Cardiac muscle cell (in vitro differentiated cells and primary cell): ENCODE results near the gene PRDX5. TPM values are rescaled to one million over a fixed set of nuclear protein-coding genes. Genes with fewer than 3 reads are reported as not detected.

Source experiments
- DNase-seq, 2 donors: peaks; one replicate each; pipeline versions ENCODE4 v3.0.0 to v3.0.0-alpha.2; 2010 to 2017; ENCODE audit warnings: low read depth in 1 of 2, low spot score in 1 of 2
- H3K27ac ChIP-seq: fragments of 200-600 bp; sonication (generic); 2 replicates; pipeline ENCODE4 v1.5.1; 2016
- H3K27me3 ChIP-seq: fragments of 200-600 bp; sonication (generic); 2 replicates; pipeline ENCODE4 v1.6.0; 2016; ENCODE audit warnings: control low read depth
- H3K36me3 ChIP-seq: fragments of 200-600 bp; sonication (generic); 2 replicates; pipeline ENCODE4 v1.5.1; 2016; ENCODE audit warnings: control low read depth
- H3K4me1 ChIP-seq: fragments of 200-600 bp; sonication (generic); 2 replicates; pipeline ENCODE4 v1.8.1; 2017; ENCODE audit warnings: low read depth, mild to moderate bottlenecking, mixed run types
- H3K4me3 ChIP-seq: fragments of 200-600 bp; sonication (generic); 2 replicates; pipeline ENCODE4 v1.5.1; 2016; ENCODE audit warnings: mild to moderate bottlenecking
- H3K9me3 ChIP-seq: fragments of 200-600 bp; sonication (generic); 2 replicates; pipeline ENCODE4 v1.5.1; 2017; ENCODE audit warnings: low read depth, mild to moderate bottlenecking, control low read depth
- polyA plus RNA-seq: library from polyadenylated mRNA; unstranded; fragments of >200 nt; fragmentation: Nextera tagmentation; extraction: Ambion mirVana; gene quantifications from 2 replicates; pipeline ENCODE4 v1.2.1, GENCODE V29; 2016
- total RNA-seq: library from RNA; depleted of rRNA; stranded (reverse); fragments of >200 nt; gene quantifications from 2 replicates; pipeline ENCODE4 v1.2.3, GENCODE V29; 2016
- TF ChIP-seq, protein P1 (sequence below): IDR thresholded peaks from 2 replicates; pipeline ENCODE4 v1.5.1; 2012; ENCODE audit warnings: low read depth, mild to moderate bottlenecking, low read length

The PRDX5 gene
- total and polyA plus RNA-seq, 2 experiments from 2014 or later = 500 to 784 TPM

DNA sequence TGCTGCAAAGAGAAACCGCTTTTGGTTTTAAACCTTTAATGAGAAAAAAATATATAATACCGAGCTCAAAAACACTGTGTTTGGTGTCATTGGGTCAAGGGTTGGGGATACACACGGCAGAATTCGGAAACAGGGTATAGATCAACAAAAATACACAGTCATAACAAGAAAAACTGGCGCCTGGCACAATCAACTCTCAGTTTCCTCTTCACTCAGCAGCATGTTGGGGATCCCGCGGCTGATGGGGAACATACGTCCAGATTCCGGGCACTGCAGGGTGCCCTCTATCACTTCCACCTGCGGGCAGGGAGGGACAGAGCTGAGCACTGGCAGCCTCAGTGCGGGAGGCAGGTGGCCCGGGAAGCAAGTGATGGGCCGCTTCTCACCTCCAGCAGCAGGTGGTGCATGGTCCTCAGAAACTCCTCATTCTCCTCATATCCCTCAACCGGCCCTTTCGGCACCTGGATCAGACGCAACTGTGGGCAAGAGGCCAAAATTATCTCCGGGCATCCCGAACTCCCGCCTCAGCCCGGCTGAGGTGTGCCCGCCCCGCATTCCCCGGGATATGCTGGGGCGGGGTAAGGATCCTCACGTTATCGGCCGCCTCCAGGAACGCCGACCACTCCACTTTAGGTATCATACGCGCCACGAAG lies 1.1 kb upstream of the PRDX5 start:
- peak in 1 of 2 donors; percentile 15 for DNase-seq
- Histone ChIP-seq H3K4me3 (peak overlapping the region; percentile 60), H3K27ac (peak overlapping the region; percentile 95), H3K36me3 (peaks cover 5% of the 10 kb centered on the region), H3K9me3 (no peaks in the 10 kb centered on the region), H3K4me1 (peaks cover 6% of the 10 kb centered on the region), H3K27me3 (no peaks in the 10 kb centered on the region)
- TF ChIP-seq, protein P1, sequence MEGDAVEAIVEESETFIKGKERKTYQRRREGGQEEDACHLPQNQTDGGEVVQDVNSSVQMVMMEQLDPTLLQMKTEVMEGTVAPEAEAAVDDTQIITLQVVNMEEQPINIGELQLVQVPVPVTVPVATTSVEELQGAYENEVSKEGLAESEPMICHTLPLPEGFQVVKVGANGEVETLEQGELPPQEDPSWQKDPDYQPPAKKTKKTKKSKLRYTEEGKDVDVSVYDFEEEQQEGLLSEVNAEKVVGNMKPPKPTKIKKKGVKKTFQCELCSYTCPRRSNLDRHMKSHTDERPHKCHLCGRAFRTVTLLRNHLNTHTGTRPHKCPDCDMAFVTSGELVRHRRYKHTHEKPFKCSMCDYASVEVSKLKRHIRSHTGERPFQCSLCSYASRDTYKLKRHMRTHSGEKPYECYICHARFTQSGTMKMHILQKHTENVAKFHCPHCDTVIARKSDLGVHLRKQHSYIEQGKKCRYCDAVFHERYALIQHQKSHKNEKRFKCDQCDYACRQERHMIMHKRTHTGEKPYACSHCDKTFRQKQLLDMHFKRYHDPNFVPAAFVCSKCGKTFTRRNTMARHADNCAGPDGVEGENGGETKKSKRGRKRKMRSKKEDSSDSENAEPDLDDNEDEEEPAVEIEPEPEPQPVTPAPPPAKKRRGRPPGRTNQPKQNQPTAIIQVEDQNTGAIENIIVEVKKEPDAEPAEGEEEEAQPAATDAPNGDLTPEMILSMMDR = no peak

DNA sequence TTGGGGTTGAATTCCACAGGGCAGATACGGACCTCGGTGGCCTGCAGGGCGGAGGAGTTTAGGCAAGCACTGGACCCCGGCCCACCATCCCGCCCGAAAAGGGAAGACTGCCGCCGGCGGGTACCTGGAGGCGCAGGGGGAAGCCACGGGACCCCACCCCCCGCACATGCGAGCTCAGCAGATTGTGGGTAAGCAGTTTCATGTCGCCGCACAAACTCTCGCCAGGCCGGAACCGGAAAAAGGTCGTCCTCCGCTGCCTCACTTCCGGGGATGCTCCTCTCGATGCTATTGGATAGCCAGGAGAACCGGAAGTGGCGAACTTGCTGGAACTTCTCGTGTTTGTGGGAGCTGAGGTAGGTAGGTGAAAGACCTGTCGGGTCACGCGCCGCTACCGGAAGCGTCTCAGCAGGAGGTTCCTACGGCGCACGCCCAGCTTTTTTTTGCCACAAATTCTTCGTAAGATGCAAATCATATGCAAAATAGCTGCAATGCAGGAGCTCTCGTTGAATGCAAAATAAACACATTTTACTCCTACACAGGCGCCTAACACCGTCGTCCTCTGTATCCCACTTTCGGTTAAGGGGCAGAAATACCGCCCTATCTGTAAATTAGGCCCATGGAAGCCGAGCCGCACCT lies 478 bp upstream of the PRDX5 start, which contains the start of gene TRMT112:
TRMT112 (minus strand) TSS at position 235 of the 636 bp plus-strand sequence; CDS start at position 202, 33 bp downstream.
- H3K4me3 ChIP-seq = peak within 1 kb of the TSS; percentile 60
- no peaks in the 10 kb centered on the region for H3K9me3 ChIP-seq
- TF ChIP-seq, protein P1 = no peak
- H3K27ac ChIP-seq = peak within 1 kb of the TSS; percentile 95
- peaks cover 7% of the 10 kb centered on the region for H3K36me3 ChIP-seq
- DNase-seq = peak; percentile 98 to 99
- H3K27me3 ChIP-seq = no peaks in the 10 kb centered on the region
- peaks cover 6% of the 10 kb centered on the region for H3K4me1 ChIP-seq

DNA sequence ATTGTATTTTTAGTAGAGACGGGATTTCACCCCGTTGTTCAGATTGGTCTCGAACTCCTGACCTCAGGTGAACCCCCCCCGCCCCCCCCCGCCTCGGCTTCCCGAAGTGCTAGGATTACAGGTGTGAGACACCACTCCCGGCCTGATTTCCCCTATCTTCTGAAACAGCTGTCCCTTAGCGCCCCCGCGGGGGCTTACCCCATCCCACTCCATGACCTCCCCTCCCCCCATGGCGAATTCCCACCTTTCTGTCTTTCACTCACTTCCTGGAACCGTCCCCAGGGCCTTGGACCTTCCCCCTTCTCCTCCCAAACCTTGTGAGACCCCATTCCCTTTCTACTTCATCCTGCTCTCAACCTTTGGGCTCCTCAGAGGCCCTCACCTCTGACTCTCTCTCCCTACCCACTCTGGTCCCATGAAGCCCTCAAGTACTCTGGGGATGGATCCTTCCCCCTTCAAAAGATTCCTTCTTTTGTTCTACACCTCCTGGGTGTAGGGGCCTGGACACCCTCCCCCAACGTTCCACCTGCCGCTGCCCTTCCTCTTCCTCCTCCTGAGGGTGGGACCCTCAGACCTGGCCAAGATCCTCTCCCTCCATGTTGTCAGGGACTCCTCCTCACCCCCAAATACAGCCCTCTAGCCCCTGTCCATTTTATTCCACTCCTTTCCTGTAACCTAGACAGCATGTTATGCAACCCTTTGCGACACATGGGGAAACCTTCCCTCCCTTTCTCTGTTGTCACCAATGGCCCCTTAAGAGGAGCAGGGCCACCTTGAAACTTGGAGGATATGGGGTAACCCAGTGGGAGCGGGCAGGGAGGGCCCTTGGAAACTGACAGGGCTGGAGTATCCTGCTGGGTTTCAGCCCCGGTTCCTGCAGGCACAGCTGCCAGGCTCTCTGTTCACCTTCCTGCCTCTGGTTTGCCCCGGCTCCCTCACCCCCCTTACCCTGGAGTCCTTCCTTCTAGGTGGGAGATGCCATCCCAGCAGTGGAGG lies 1.1 kb downstream of the PRDX5 start:
- H3K4me1 ChIP-seq = peaks cover 6% of the 10 kb centered on the region
- H3K9me3 ChIP-seq = no peaks in the 10 kb centered on the region
- peaks cover 4% of the 10 kb centered on the region for H3K36me3 ChIP-seq
- TF ChIP-seq, protein P1 = no peak
- peak overlapping the region; percentile 95 for H3K27ac ChIP-seq
- no peak for DNase-seq
- H3K27me3 ChIP-seq = no peaks in the 10 kb centered on the region
- peak overlapping the region; percentile 60 for H3K4me3 ChIP-seq

DNA sequence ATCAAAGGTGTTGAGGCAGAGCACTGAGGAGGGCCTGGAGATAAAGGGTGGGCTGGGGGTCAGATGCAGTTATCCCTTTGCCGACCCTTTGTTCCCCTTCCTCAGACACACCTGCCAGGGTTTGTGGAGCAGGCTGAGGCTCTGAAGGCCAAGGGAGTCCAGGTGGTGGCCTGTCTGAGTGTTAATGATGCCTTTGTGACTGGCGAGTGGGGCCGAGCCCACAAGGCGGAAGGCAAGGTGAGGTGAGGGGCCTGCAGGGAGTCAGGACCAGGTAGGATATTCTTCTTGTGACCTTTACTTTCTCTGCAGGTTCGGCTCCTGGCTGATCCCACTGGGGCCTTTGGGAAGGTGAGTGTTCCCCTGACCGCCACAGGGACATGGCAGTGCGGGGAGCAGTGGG lies 2.6 kb downstream of the PRDX5 start:
- H3K27ac ChIP-seq = no peak overlapping the region
- DNase-seq = no peak
- H3K4me3 ChIP-seq = no peak overlapping the region
- H3K9me3 ChIP-seq = no peaks in the 10 kb centered on the region
- H3K27me3 ChIP-seq = no peaks in the 10 kb centered on the region
- peaks cover 4% of the 10 kb centered on the region for H3K36me3 ChIP-seq
- H3K4me1 ChIP-seq = peaks cover 6% of the 10 kb centered on the region
- TF ChIP-seq, protein P1 = no peak

DNA sequence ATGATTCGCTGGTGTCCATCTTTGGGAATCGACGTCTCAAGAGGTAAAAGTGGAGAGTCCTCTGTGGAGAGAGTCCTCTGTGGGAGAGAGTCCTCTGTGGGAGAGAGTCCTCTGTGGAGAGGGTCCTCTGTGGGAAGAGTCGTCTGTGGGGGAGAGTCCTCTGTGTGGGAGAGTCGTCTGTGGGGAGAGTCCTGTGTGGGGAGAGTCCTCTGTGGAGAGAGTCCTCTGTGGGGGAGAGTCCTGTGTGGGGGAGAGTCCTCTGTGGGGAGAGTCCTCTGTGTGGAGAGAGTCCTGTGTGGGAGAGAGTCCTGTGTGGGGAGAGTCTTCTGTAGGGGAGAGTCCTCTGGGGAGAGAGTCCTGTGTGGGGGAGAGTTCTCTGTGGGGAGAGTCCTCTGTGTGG lies 3.1 kb downstream of the PRDX5 start:
- TF ChIP-seq, protein P1 = no peak
- no peak overlapping the region for H3K4me3 ChIP-seq
- peaks cover 4% of the 10 kb centered on the region for H3K36me3 ChIP-seq
- no peaks in the 10 kb centered on the region for H3K9me3 ChIP-seq
- no peak overlapping the region for H3K27ac ChIP-seq
- no peaks in the 10 kb centered on the region for H3K27me3 ChIP-seq
- H3K4me1 ChIP-seq = peaks cover 6% of the 10 kb centered on the region
- DNase-seq = no peak
